Upper lobe of left lung (tissue), 6 donors: Measurements from ENCODE around the gene NDUFB11. TPM values are rescaled to one million over a fixed set of nuclear protein-coding genes. Genes with fewer than 3 reads are reported as not detected.
A peak's percentile ranks its signal among the peaks of the same experiment; 100 is the strongest.

Experiments used
- ATAC-seq, 2 donors: fragments of 200-7000 bp; cut with Tn5 transposase; one replicate each; pipeline ENCODE4 v1.9.1; 2022; ENCODE audit warnings: mild to moderate bottlenecking in 2 of 2, moderate library complexity in 2 of 2; ENCODE audit not compliant: low FRiP score in 2 of 2
- DNase-seq, 2 donors: peaks; one replicate each; pipeline ENCODE4 v3.0.0-alpha.2; 2019 to 2020
- H3K27ac ChIP-seq, 4 donors: fragments of 200-600 bp; sonication (generic); one replicate each; pipeline ENCODE4 v1.5.1; 2016 to 2019
- H3K27me3 ChIP-seq, 4 donors: fragments of 200-600 bp; sonication (generic); one replicate each; pipeline ENCODE4 v1.5.1; 2017 to 2019
- H3K36me3 ChIP-seq, 4 donors: fragments of 200-600 bp; sonication (generic); one replicate each; pipeline ENCODE4 v1.5.1; 2016 to 2019
- H3K4me1 ChIP-seq, 4 donors: fragments of 200-600 bp; sonication (generic); one replicate each; pipeline ENCODE4 v1.5.1; 2018 to 2019
- H3K4me3 ChIP-seq, 4 donors: fragments of 200-600 bp; sonication (generic); one replicate each; pipeline ENCODE4 v1.5.1; 2017 to 2019; ENCODE audit warnings: mild to moderate bottlenecking in 2 of 4, moderate library complexity in 1 of 4
- H3K9me3 ChIP-seq, 4 donors: fragments of 200-600 bp; sonication (generic); one replicate each; pipeline ENCODE4 v1.5.1; 2018 to 2019
- EP300 ChIP-seq, 4 donors: sonication (generic); formaldehyde crosslinking; IDR thresholded peaks; one replicate each; pipeline ENCODE4 v1.5.1; 2017; ENCODE audit warnings: antibody characterized with exemption in 4 of 4, control low read depth in 2 of 4
- POLR2A ChIP-seq, 4 donors: fragments of 450-650 bp; IDR thresholded peaks; one replicate each; pipeline ENCODE4 v1.5.1; 2016 to 2017; ENCODE audit warnings: antibody characterized with exemption in 4 of 4, mild to moderate bottlenecking in 2 of 4
- POLR2AphosphoS5 ChIP-seq, 2 donors: sonication (generic); formaldehyde crosslinking; IDR thresholded peaks; one replicate each; pipeline ENCODE4 v1.5.1; 2017; ENCODE audit warnings: antibody characterized with exemption in 2 of 2
- WGBS, 2 donors: methylation state at CpG; one replicate each; pipeline ENCODE4 v1.1.5; 2017 to 2018; 5-methylcytosine and 5-hydroxymethylcytosine counted together
- total RNA-seq, 6 donors: library from RNA; depleted of rRNA in 4 of 6; stranded (reverse); fragments of >200 nt in 4 of 6; gene quantifications; one replicate each; pipeline versions ENCODE4 v1.1.0 to v1.2.1, GENCODE V29; 2016 to 2021
- TF ChIP-seq, protein P1 (sequence below), 6 experiments: fragments of 450-650 bp in 4 of 6; fragments of 200-600 bp in 2 of 6; sonication (generic) in 2 of 6; IDR thresholded peaks; one replicate each; pipeline ENCODE4 v1.5.1; 2016 to 2019; ENCODE audit warnings: antibody characterized with exemption in 6 of 6
- donor health status: DM: no; HTN: no; CAD: no; lungs with moderate emphysema.
- donor health status: DM: no; HTN: yes; CAD: no; lungs with severe emphysema.

The NDUFB11 gene
- total RNA-seq, 6 donors from 2014 or later, result 41.9 to 77.5 (median 66.7) TPM

DNA sequence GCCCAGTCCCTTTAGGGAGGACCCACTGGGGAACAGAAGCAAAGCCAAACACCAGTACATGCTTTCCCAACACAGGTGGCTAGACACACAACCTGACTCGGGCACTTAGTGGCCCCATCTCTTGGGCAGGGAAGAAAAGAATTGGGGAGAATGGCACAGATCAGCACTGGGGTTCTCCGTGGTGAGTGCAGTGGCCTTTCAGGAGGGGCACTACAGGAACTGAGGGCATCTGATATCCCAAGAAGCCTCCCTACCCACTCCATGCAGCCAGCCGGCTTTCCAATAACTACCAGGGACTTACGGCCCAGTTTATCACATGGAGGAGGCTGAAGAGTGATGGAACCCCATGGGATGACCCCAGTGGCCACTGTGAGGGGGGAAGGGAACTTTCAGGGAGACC, 43.3 kb downstream of the NDUFB11 start:
- Histone ChIP-seq H3K4me3 (no peak overlapping the region), H3K9me3 (no peaks in the 10 kb centered on the region), H3K27me3 (no peaks in the 10 kb centered on the region), H3K4me1 (no peaks in the 10 kb centered on the region), H3K36me3 (no peaks in the 10 kb centered on the region), H3K27ac (no peak overlapping the region)
- TF ChIP-seq EP300 (IDR thresholded peaks at IDR 0.05) (no peak), POLR2AphosphoS5 (IDR thresholded peaks at IDR 0.05) (no peak), POLR2A (IDR thresholded peaks at IDR 0.05) (no peak)
- TF ChIP-seq, protein P1, sequence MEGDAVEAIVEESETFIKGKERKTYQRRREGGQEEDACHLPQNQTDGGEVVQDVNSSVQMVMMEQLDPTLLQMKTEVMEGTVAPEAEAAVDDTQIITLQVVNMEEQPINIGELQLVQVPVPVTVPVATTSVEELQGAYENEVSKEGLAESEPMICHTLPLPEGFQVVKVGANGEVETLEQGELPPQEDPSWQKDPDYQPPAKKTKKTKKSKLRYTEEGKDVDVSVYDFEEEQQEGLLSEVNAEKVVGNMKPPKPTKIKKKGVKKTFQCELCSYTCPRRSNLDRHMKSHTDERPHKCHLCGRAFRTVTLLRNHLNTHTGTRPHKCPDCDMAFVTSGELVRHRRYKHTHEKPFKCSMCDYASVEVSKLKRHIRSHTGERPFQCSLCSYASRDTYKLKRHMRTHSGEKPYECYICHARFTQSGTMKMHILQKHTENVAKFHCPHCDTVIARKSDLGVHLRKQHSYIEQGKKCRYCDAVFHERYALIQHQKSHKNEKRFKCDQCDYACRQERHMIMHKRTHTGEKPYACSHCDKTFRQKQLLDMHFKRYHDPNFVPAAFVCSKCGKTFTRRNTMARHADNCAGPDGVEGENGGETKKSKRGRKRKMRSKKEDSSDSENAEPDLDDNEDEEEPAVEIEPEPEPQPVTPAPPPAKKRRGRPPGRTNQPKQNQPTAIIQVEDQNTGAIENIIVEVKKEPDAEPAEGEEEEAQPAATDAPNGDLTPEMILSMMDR (IDR thresholded peaks at IDR 0.05), result no peak
- ATAC-seq (no peak), DNase-seq (no peak)
- WGBS, 2 donors, result 68% methylated on average over 3 of the region's 4 CpGs; no CpG with 5 or more reads in 1 of the 2 donors

DNA sequence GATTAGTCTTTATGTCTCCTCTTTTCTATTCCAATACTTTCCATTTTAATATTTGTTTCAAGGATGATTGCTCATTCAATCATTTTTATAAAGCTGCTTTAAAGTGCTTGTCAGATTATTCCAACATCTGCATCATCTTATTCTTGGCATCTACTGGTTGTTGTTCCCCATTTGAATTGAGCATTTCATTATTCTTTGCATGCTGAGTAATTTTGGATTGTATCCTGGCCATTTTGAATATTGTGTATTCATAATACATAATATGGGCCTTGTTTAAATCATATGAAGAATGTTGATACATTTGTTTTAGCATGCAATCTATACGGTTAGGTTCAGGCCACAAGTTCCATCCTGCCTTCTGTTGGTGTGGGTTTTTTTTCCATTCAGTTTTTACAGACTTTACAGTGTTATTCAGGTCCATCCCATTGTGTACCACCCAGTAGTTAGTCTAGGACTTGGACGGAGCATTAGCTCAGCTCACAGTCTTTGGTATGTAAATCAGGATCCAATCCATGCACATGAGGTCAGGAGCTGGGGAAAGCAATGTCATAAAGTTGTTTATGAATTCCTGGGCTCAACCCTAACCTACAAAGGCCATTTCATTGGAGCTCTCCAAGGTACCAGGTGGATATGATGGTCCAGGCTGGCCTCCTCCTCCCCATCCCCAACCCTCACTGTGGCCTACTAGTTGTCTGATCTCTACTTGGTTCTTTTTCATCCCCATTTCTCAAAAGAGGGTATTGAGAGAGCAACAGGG, 46.0 kb downstream of the NDUFB11 start:
- no peak overlapping the region for H3K27ac ChIP-seq
- no peaks in the 10 kb centered on the region for H3K36me3 ChIP-seq
- DNase-seq (no peak), ATAC-seq (no peak)
- no peaks in the 10 kb centered on the region for H3K4me1 ChIP-seq
- TF ChIP-seq POLR2AphosphoS5 (IDR thresholded peaks at IDR 0.05), result no peak
- no peak for TF ChIP-seq EP300 (IDR thresholded peaks at IDR 0.05)
- TF ChIP-seq, protein P1 (IDR thresholded peaks at IDR 0.05), result no peak
- WGBS, 2 donors, result 75 to 92% methylated on average over 2 of the region's 2 CpGs
- H3K27me3 ChIP-seq, result no peaks in the 10 kb centered on the region
- no peaks in the 10 kb centered on the region for H3K9me3 ChIP-seq
- H3K4me3 ChIP-seq, result no peak overlapping the region

DNA sequence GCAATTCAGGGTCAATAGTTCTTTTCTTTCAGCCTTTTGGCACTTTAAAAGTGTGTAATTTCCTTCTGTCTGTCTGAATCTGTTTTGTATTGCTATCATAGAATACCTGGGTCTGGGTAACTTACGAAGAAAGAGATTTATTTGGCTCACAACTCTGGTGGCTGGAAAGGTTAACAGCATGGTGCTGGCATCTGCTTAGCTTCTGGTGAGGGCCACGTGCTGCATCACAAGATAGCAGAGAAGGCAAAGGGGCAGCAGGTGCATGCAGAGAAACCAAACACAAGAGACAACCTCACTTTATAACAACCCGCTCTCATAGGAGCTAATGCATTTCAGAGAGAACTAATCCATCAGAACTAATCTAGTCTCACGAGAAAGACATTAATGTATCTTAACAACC, 47.5 kb downstream of the NDUFB11 start:
- H3K4me1 ChIP-seq, result no peaks in the 10 kb centered on the region
- no peak overlapping the region for H3K4me3 ChIP-seq
- DNase-seq (no peak), ATAC-seq (no peak)
- no peak overlapping the region for H3K27ac ChIP-seq
- WGBS, 2 donors, result 76 to 90% methylated on average over 2 to 4 of the region's 4 CpGs
- H3K9me3 ChIP-seq, result no peaks in the 10 kb centered on the region
- H3K36me3 ChIP-seq, result no peaks in the 10 kb centered on the region
- TF ChIP-seq, protein P1 (IDR thresholded peaks at IDR 0.05), result no peak
- H3K27me3 ChIP-seq, result no peaks in the 10 kb centered on the region

DNA sequence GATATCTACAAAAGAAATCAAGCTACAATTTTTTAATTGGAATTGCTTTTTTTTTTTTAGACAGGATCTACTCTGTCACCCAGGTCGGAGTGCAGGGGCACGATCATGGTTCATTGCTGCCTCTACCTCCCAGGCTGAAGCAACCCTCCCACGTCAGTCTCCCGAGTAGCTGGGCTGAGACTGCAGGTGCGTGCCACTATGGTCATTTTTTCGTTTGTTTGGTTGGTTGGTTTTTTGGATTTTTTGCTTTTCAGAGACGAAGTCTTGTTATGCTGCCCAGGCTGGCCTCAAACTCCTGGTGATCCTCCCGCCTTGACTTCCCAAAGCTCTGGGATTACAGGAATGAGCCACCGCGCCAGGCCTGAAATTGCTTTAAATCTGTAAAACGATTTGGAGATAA, 50.6 kb downstream of the NDUFB11 start:
- H3K36me3 ChIP-seq, result no peaks in the 10 kb centered on the region
- no peaks in the 10 kb centered on the region for H3K4me1 ChIP-seq
- no peaks in the 10 kb centered on the region for H3K9me3 ChIP-seq
- H3K27ac ChIP-seq, result no peak overlapping the region
- no peak for ATAC-seq
- TF ChIP-seq, protein P1 (IDR thresholded peaks at IDR 0.05), result no peak
- TF ChIP-seq EP300 (IDR thresholded peaks at IDR 0.05), result no peak
- no peak for TF ChIP-seq POLR2A (IDR thresholded peaks at IDR 0.05)
- TF ChIP-seq POLR2AphosphoS5 (IDR thresholded peaks at IDR 0.05), result no peak
- no peak overlapping the region for H3K4me3 ChIP-seq
- no peak for DNase-seq
- H3K27me3 ChIP-seq, result no peaks in the 10 kb centered on the region
- 77 to 89% methylated on average over 11 of the region's 11 CpGs for WGBS, 2 donors

- no peak for TF ChIP-seq POLR2A (IDR thresholded peaks at IDR 0.05)
- no peak for TF ChIP-seq POLR2AphosphoS5 (IDR thresholded peaks at IDR 0.05)
- TF ChIP-seq EP300 (IDR thresholded peaks at IDR 0.05), result no peak
- TF ChIP-seq, protein P1 (IDR thresholded peaks at IDR 0.05), result peak in 4 of 6 experiments; percentile 16 to 42 (median 33)
- no peak for DNase-seq
- Histone ChIP-seq H3K9me3 (no peaks in the 10 kb centered on the region), H3K27me3 (no peaks in the 10 kb centered on the region), H3K4me1 (no peaks in the 10 kb centered on the region), H3K27ac (no peak overlapping the region), H3K4me3 (no peak overlapping the region), H3K36me3 (no peaks in the 10 kb centered on the region)
- no peak for ATAC-seq
- WGBS, 2 donors, result 0 to 6% methylated on average over 1 of the region's 1 CpG
These were observed 51.3 kb downstream of the NDUFB11 start for GRCh38 chrX:47093248-47093647.
